ENCODE data around the gene DAB2IP.

Gene DAB2IP

DNA sequence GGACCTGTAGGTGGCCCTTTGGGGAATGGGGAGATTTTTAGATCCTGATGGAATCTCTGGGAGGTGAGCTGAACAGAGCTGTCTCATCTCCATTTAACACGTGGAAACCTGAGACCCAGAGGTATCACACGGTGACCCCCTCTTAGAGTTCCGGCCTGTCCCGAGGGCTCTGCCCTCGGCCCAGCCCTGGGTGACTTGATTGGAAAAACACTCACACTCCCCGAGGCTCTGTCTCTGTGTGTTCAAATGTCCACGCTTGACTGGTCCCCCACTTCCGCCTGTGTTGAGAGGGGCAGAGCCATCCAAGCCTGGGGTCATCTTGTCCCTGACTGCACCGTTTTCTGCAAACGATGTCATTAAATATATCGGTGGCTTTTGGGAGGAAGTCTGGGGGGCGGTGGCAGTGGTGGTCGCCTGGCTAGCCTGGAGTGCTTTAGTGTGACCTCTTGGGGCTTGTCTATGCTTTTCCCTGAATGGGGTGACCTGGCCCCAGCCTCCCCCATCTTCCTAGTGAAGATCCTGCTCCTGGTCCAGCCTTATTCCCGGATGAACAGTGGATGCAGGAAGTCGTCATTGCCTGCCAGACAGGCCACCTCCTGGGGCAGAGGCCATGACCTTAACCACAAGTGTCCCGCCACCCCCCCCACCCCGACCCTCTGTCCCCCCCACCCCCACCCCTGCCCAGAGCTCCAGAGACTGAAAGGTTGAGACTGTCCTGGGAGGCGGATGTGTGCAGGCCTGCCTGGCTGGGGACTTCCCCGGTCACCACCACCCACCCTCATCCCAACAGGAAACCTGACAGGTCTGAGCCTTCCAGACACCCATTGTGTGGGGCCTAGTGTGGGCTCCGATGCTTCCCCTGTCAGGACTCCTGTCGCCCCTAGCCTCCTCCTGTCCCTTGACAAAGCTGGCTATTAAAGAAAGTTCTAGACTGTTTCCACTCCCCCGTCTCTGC, 5.3 kb upstream of the DAB2IP start:
- DNase-seq = no peak

DNA sequence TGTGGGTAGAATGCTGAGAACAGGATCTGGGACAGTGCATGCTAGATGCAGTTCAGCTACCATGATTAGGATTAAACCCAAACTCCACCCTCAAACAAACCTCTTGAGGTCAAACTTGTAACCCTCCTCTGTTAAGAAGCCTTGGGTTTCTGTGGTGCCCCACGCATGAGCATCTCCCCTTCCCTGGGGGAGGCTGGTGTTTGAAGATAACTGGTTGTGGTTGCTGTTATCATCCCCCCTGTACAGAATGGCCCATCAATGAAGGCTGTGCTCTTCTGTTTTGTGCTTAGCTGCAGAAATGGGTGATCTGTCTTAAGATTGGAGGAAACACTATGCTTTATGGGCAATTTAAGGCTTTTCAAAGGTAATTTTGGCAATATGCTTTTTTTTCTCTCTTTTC, 4.4 kb upstream of the DAB2IP start:
- no peak for DNase-seq

DNA sequence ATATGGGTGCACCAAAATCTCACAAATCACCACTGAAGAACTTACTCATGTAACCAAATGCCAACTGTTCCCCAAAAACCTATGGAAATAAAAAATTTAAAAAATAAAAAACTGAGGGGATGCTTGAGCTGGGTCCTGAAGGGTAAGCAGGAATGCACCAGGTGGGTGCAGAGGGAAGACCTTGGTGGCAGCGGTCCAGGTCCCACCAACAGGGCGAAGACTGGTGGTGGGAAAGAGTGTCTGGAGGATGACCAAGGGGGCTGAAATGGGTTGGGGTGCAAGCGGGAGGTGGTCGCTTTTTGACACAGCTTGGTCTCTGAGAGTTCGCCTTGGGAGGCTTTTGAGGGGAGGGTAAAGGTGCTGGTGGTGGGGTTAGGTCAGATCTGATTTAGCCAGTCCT, 3.3 kb upstream of the DAB2IP start:
- DNase-seq = no peak

DNA sequence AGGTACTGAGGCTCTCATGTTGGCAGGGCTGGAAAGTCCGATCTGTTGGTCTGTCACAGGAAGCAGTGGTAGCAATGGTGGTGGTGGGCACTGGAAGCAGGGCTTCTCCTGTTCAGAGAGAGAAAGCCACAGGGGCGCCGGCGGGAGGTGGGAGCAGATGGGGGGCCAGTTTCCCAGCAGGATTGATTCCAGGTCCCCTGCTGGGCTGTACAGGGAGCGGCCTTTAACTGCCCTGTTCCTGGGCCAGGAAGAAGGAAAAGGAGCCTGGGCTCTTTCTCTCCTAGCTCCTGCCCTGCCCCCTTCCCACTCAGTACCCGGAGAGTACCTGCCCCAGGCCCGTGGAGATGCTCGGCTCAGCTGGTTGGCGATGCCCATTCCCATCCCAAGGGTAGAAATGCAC, 2.6 kb upstream of the DAB2IP start:
- DNase-seq = no peak

DNA sequence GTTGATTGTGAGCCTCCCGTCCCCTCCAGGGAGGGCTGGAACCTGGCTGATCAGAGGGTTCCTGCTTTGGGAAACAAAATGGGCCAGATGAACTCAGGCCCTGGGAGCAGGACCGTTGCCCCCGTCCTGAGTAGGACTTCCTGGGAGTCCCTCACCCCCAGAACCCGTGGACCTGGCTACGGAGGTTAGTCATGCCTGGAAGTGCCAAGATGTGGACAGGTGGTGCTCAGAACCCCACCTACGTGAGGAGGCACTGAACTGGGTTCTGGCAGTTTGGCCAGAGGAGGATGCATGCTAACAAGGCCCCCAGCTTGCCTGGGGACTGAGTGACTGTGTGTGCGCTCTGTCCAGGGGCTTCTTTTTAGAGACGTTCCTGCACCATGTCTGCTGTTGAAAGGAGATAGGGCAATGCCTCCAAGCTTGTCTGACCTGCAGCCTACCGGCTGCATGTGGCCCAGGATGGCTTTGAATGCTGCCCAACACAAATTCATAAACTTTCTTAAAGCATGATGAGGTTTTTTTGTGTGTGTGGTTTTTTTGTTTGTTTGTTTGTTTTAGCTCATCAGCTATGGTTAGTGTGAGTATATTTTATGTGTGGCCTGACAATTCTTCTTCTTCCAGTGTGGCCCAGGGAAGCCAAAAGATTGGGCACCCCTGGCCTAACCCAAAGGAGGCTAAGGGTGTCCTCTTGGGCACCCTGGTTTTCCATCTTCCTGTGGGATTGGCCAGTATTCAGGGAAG, 1.8 kb upstream of the DAB2IP start:
- no peak for DNase-seq

DNA sequence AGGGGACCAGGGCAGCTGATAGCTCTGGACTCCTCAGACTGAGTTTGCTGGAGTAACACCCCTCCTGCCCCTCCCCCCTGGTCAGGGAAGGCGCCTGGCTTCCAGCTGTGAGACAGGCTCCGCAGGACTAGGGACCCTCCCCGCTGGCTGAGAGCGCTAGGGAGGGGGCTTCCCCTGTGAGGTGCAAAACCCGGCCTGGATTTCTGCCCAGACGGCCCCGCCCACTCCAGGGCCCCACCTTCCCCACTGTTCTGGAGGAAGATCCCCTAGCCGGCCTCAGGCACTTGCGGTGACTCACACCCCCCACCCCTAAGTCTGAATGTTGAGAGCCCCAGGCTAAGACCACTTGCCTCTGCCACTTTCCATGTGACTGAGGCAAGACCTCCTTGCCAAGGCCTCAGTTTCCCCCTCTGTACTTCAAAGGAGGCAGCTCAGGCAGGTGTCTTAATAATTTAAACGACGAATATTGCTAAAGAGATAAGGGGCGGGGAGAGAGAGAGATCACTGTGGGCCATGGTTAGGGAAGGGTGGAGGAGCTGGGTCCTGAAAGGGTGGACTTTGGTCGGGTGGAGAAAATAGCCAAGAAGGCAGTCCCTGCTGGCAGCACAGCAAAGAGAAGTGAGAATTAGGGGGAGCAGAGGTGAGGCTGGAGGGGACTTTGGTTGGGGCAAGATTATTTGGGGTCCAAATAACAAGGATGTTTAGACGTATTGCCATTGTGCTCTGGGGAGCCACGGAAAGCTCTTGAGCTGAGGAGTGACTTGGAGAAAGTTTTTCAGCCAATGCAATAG, 1.0 kb upstream of the DAB2IP start:
- no peak for DNase-seq

- DNase-seq = no peak
Measured at GRCh38 chr9:121651008-121651294, 483 bp upstream of the DAB2IP start.

DNA sequence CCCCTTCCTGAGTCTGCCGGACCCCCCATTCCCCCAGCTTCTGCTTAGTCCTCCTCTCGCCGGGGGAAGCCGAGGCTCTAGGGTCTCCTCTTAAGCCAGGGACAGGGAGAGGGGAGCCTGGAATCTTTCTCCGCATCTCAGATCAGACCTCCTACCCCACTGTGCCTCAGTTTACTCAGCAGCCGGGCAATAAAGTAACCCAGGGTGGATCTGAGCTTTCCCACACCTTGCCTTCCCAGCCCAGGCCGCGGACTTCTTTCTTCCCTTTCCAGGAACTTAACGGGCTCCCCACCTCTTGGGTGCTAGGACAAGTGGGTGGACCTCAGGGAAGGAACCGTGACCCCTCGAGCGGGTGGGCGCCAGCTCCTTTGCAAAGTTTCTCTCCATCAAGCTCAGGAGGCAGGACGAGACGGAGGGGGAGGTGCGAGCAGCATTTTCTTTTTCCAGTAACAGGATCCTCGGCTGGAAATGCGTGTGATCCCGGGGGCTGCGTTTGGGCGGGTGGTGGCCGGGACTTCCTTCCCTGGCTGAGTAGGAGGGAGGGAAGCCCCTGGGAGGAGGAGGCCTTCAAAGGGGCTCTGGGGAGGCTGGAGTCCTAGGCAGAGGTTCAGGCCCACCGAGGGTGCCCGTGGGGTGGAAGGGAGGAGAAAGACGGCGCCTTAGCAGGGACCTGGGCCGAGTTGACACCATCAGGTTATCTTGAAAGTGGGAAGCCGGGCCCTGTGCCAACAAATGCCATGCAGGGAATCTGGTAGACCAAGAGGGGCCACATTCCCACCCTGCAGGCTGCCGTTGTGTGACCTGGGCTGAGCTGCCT, 795 bp downstream of the DAB2IP start:
- no peak for DNase-seq

GRCh38 chr9:121652838-121653231, 1.4 kb downstream of the DAB2IP start:
- no peak for DNase-seq

- no peak for DNase-seq
Measured at GRCh38 chr9:121654499-121655140, 3.2 kb downstream of the DAB2IP start.

GRCh38 chr9:121655231-121655755, 3.9 kb downstream of the DAB2IP start:
- DNase-seq = no peak

DNA sequence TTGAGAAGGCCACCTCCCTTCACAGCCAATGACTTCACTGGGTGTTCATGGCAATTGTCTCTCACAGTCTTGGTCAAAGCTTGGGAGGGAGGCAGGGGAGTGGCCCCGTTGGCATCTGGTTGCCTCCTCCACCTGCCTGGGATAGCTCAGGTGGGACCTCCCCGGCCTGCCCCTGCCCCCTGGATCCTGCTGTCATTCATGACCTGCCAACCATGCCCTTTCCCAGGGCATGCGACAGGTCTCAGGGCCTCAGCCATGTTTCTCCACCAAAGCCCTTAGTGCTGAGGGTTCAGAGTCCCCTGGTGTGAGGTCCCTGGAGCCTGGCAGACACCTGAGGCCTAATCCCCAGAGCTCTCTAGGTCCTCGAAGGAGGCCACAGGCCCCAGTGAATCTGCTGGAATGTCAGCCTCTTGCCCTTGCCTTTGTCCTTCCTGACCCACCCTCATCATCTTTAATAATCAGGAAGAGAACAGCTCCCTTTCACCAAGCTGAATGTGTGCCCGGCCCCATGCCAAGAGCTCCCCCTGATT, 5.6 kb downstream of the DAB2IP start:
- DNase-seq = no peak

GRCh38 chr9:121658166-121658565, 6.7 kb downstream of the DAB2IP start:
- DNase-seq = no peak

DNA sequence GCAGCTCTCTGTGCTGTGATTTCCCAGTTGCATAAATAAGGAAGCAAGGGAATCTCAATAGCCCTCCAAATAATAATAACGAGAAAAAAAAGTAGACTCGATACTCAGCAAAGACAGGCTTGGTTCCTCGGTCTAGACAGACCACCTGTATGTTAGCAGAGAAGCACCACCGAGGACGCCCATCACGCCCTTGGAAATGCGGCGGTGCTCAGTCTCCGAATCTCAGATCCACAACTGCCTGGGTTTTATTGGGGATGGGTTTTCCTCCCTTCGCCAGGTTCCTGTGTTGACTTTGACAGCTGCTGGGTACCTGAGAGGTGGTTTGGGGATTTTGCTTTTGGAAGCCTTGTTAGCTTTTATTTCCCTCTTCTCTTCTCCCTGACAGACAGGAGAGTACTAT, 7.2 kb downstream of the DAB2IP start:
- no peak for DNase-seq

DNA sequence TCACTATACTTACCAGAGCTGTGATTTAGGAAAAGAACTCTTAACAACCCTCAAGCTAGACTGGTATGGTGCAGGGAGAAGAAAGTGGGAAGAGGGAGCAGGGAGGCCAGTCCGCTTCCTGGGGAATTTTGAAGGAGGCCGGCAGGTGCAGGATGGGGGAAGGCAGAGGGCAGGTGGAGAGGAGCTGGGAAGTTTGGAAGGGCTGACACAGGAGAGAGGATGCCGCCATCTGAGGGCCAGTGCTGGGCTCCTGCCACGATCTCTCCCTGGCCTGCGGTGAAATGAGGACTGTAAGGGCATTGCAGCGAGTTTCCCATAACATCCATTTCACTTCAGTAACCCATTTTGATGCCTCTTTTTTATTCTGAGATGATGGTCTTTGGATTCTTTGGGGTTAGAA, 8.9 kb downstream of the DAB2IP start:
- no peak for DNase-seq

- no peak for DNase-seq
Measured at GRCh38 chr9:121660876-121661275, 9.4 kb downstream of the DAB2IP start.

DNA sequence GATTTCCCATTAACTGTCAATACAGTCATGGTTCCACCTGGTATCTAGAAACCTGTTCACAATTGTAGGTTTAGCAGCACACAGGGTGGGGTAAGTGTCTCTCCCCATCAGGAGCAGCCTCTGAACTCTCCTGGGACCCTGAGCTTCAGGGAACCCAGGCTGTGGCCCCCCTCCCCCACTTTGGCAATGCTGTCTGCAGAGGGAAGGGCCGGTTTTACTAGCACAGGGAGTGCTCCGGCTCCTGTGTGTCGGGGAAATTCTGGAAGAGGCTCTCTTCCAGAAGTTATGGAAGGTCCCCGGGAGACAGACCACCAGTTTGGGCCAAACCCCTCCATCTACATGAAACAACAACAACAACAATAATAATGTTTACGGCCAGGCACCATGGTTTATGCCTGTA, 9.9 kb downstream of the DAB2IP start:
- DNase-seq = no peak

DNA sequence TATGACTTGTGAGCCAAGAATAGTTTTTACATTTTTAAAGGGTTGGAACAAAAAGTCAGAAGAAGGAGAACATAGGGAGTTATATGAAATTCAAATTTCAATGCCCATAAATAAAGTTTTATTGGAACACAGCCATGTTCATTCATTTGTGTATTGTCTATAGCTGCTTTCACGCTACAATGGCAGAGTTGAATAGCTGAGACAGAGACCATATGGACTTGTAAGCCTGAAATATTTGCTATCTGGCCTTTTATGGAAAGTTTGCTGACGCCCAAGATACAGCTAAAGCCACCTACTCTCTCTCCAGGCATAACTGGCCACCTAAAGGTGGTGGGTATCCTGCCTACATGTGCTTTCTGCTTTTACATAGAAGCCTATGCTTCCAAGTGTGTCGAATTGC, 10.9 kb downstream of the DAB2IP start:
- no peak for DNase-seq

DNA sequence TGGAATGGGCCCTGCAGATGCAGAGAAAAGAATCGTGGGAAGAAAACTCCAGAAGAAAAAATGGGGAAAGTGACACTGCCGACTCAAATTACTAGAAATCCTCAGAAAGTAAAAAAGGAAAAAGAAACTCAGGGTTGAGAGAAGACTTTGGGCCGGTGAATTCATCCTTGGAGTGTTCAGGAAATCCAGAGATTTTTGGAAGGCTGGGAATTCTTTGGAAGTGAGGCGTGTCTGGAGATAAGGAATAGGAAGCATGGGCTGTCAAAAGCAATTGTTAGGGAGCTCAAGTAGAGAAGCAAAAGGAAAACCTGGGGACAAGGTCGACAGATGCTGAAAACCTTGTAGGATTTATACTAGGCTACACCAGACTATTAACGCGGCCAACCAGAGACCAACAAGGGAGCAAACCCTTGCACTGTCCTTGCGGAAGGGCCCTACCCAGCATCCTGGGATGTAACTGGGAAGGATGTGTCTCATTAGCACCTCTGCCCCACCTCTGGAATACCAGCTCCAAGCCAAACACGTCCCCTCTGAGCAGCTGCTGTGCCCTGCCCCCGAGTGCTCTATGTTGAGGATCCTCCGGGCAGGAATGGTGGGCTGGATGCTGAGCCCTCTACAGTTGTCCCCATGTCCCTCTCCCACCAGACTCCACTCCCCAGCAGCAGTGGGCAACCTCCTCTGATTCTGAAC, 11.6 kb downstream of the DAB2IP start:
- DNase-seq = no peak

- no peak for DNase-seq
Measured at GRCh38 chr9:121663591-121663990, 12.2 kb downstream of the DAB2IP start.

DNA sequence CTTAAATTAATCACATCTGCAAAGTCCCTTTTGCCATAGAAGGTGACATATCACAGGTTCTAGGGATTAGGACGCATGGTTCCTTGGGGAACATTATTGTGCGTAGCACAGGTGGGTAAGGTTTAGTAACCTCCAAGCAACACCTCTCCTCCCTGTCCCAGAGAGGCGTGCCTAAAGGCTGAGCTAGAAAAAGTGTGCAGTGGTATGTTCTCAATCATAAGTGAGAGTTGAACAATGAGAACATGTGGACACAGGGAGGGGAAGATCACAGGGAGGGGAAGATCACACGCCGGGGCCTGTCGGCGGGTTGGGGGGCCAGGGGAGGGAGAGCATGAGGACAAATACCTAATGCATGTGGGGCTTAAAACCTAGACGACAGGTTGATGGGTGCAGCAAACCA, 14.9 kb downstream of the DAB2IP start:
- no peak for DNase-seq

All from cortex of kidney (tissue), 1 donor.